Psoas muscle (tissue), 8 donors: ENCODE measurements around the gene TRPM3. TPM values are rescaled to one million over a fixed set of nuclear protein-coding genes. Genes with fewer than 3 reads are reported as not detected.

Source experiments
- ATAC-seq, 4 donors: fragments of 200-7000 bp; cut with Tn5 transposase; one replicate each; pipeline ENCODE4 v1.9.1; 2020; ENCODE audit warnings: moderate library complexity in 3 of 4, mild to moderate bottlenecking in 2 of 4
- DNase-seq, 2 donors: peaks; one replicate each; pipeline ENCODE4 v3.0.0-alpha.2; 2020
- H3K27ac ChIP-seq: fragments of 200-600 bp; one replicate; pipeline ENCODE4 v1.8.0; 2022
- H3K27me3 ChIP-seq, 3 donors: fragments of 200-600 bp in 1 of 3; one replicate each; pipeline versions ENCODE4 v1.6.1 to v1.8.0; 2013 to 2022; ENCODE audit warnings: low read length in 2 of 3, mild to moderate bottlenecking in 2 of 3, moderate library complexity in 1 of 3; ENCODE audit not compliant: insufficient read depth in 3 of 3
- H3K36me3 ChIP-seq, 2 donors: fragments of 200-600 bp in 1 of 2; one replicate each; pipeline versions ENCODE4 v1.6.1 to v1.8.0; 2013 to 2022; ENCODE audit warnings: low read depth in 1 of 2, mild to moderate bottlenecking in 1 of 2, moderate library complexity in 1 of 2; ENCODE audit not compliant: insufficient read depth in 1 of 2
- H3K4me1 ChIP-seq: fragments of 200-600 bp; one replicate; pipeline ENCODE4 v1.8.0; 2022
- H3K4me3 ChIP-seq: fragments of 200-600 bp; one replicate; pipeline ENCODE4 v1.8.0; 2022; ENCODE audit warnings: mild to moderate bottlenecking
- H3K9me3 ChIP-seq: fragments of 200-600 bp; one replicate; pipeline ENCODE4 v1.8.0; 2022
- WGBS, 3 donors: extraction: QIAGEN DNeasy Blood & Tissue Kit; methylation state at CpG; one replicate each; pipeline versions ENCODE4 v1.1.6 to v1.1.7; 2013; 5-methylcytosine and 5-hydroxymethylcytosine counted together
- intact Hi-C, 2 donors: fragments of 100-400 bp; cut with DNase I; formaldehyde crosslinking; loops; one replicate each; pipeline versions ENCODE4 v1.11.0 to v1.14.2; 2022
- polyA plus RNA-seq, 3 donors: library from polyadenylated mRNA; stranded (reverse); fragments of 200-250 nt; gene quantifications; one replicate each; pipeline ENCODE4 v1.2.3, GENCODE V29; 2013
- total RNA-seq, 4 donors: library from RNA; stranded (reverse); fragmentation: NEBNext Ultra II Directional in 2 of 4; extraction: Animal tissue kit (Norgen Biotek cat#: 25700) in 2 of 4; gene quantifications; one replicate each; pipeline versions ENCODE4 v1.2.1 to v1.2.4, GENCODE V29; 2021 to 2023
- TF ChIP-seq, protein P1 (sequence below): fragments of 200-600 bp; IDR thresholded peaks from one replicate; pipeline ENCODE4 v1.8.0; 2022; ENCODE audit warnings: antibody characterized with exemption
- donor health status: healthy with polysubstance abuse.
- donor health status: DM: no; HTN: no; CAD: no; lungs with moderate emphysema.
- donor health status: Bipolar disorder and iron deficiency.
- donor health status: healthy.
- donor health status: DM: yes; HTN: yes; CAD: no.
- donor health status: DM: no; HTN: no; CAD: no.
- donor health status: DM: no; HTN: no; CAD: no.
- donor health status: DM: yes; HTN: yes; CAD: no.

TRPM3 gene
- total and polyA plus RNA-seq, 7 donors, result 0.01 to 0.16 (median 0.06) TPM; not detected in 3

DNA sequence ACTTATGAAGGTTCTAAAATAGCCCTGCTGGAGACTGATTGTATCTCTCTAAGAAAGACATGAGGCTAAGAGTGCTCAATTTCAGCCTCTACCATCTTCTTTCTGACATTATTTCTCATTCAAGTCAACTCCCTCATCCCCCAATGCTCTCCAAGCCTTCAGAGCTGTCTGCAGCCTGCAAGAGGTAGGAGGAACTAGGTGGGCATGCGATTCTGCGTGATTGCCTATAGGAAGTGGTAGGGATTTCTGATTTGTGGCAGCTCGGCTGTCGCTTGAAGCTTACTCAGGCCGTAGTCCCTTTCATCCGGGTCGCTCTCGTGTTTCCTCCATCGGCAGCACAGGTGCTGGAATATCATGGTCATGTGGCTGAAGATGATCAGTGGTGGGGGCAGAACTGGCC lies 568.9 kb downstream of the TRPM3 start:
- WGBS, 3 donors, result 90 to 96% (median 92%) methylated on average over 9 of the region's 9 CpGs
- H3K27ac ChIP-seq, result no peak overlapping the region
- ATAC-seq (no peak), DNase-seq (no peak)
- intact Hi-C loops, result no loop called here
- no peaks in the 10 kb centered on the region for H3K27me3 ChIP-seq
- no peaks in the 10 kb centered on the region for H3K4me1 ChIP-seq
- no peaks in the 10 kb centered on the region for H3K9me3 ChIP-seq
- H3K36me3 ChIP-seq, result no peaks in the 10 kb centered on the region
- TF ChIP-seq, protein P1, sequence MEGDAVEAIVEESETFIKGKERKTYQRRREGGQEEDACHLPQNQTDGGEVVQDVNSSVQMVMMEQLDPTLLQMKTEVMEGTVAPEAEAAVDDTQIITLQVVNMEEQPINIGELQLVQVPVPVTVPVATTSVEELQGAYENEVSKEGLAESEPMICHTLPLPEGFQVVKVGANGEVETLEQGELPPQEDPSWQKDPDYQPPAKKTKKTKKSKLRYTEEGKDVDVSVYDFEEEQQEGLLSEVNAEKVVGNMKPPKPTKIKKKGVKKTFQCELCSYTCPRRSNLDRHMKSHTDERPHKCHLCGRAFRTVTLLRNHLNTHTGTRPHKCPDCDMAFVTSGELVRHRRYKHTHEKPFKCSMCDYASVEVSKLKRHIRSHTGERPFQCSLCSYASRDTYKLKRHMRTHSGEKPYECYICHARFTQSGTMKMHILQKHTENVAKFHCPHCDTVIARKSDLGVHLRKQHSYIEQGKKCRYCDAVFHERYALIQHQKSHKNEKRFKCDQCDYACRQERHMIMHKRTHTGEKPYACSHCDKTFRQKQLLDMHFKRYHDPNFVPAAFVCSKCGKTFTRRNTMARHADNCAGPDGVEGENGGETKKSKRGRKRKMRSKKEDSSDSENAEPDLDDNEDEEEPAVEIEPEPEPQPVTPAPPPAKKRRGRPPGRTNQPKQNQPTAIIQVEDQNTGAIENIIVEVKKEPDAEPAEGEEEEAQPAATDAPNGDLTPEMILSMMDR, result no peak
- no peak overlapping the region for H3K4me3 ChIP-seq

DNA sequence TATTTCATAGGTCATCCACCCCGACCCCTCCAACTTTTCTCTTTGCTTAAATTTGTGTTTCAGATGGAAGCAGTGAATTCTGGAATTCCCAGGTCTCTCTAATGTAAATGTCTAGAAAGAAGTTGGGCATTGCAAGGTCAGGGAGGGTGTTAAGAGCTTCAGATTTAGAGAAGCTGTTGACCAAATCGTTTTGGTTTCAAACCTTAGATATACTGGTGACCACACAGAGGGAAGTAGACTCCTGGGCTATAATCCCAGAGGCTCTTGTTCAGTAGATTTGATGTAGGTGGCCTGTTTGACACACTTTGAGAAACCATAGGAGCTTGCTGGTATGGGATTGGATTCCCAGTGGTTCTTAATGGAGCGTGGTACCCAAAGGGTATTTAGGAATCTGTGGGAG lies 569.6 kb downstream of the TRPM3 start:
- no peaks in the 10 kb centered on the region for H3K4me1 ChIP-seq
- no peak overlapping the region for H3K4me3 ChIP-seq
- ATAC-seq (no peak), DNase-seq (no peak)
- no peaks in the 10 kb centered on the region for H3K9me3 ChIP-seq
- WGBS, 3 donors, result 88 to 90% (median 90%) methylated on average over 3 of the region's 3 CpGs
- TF ChIP-seq, protein P1, result no peak
- intact Hi-C loops, result no loop called here
- H3K27me3 ChIP-seq, result no peaks in the 10 kb centered on the region
- no peaks in the 10 kb centered on the region for H3K36me3 ChIP-seq
- H3K27ac ChIP-seq, result no peak overlapping the region

DNA sequence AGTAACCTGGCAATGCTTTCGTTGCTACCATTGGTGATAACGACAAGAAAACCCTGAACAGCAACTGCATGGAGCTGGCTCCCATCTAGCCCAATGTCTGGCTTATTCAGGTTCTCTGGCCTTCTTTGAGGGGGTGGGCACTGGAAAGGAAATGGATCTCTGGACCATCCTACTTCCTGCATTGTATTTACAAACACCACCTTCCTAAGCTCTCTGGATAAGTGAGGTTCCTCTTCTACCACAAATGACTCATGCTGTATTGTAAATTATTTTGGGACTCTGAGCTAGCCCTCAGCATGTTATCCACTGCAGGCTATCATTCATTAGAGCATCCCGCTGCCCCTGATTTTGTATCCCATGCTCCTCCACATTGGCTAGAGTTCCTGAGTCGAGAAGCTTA lies 570.0 kb downstream of the TRPM3 start:
- Histone ChIP-seq H3K4me3 (no peak overlapping the region), H3K27ac (no peak overlapping the region), H3K4me1 (no peaks in the 10 kb centered on the region), H3K36me3 (no peaks in the 10 kb centered on the region), H3K9me3 (no peaks in the 10 kb centered on the region), H3K27me3 (no peaks in the 10 kb centered on the region)
- ATAC-seq, result peak in 2 of 4 donors; percentile 36 to 45
- 88 to 95% (median 92%) methylated on average over 4 of the region's 4 CpGs for WGBS, 3 donors
- DNase-seq, result no peak
- intact Hi-C loops, result no loop called here
- TF ChIP-seq, protein P1, result no peak

DNA sequence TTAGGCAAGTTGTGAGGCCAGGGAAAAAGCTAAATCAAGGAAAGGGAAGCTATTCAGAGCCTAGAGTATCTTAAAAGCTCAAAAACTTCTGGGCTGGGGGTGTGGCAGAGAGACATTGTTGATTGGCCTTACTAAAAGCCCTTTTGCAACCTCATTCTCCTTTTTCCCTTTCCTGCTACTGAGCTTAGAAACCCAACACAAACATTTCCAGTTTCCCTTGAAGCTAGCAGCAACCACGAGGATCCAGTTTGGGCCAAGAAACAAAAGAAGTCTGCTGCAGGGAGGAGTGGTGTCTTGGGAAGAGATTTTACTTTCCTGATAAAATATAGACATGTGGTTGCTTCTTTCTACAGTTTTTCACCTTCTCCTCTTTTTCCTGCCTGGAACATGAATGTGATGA lies 571.5 kb downstream of the TRPM3 start:
- intact Hi-C loops, result no loop called here
- no peaks in the 10 kb centered on the region for H3K9me3 ChIP-seq
- no peaks in the 10 kb centered on the region for H3K27me3 ChIP-seq
- no peak overlapping the region for H3K27ac ChIP-seq
- 0 to 68% (median 45%) methylated on average over 1 of the region's 1 CpG for WGBS, 3 donors
- no peaks in the 10 kb centered on the region for H3K36me3 ChIP-seq
- TF ChIP-seq, protein P1, result no peak
- DNase-seq, result no peak
- H3K4me1 ChIP-seq, result no peaks in the 10 kb centered on the region
- no peak overlapping the region for H3K4me3 ChIP-seq
- ATAC-seq, result no peak

DNA sequence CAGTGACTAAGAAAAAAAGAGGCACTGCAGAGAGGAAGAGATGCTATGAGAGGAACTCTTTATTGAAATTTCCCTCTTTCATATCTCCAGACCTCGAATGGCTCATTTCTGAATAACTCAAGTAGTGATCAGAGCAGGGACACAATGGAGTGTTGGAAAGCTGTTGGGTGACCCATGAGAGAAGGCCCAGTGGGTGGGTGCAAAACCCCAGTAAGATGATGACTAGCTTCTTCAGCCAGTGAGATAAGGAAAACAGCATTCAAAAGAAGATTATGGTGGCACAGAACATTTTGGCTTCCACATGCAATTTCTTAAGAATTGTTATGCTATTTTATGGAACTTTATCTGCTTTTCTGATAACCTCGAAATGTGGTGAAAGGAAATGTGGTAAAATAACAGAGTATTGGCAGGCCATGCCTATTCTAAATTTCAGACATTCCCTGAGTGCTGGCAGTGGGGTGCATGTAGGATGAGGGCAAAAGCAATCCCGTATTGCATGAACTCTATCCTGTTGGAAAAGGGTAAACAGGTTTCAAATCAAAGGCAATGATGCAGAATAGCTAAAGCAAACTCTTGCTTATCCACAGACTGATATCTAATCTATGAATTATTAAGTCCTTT lies 579.0 kb downstream of the TRPM3 start:
- ATAC-seq, result no peak
- intact Hi-C loops, result no loop called here
- TF ChIP-seq, protein P1, result no peak

More for the DNA sequence above, 579.0 kb downstream of the TRPM3 start:
- H3K36me3 ChIP-seq, result no peaks in the 10 kb centered on the region
- H3K4me1 ChIP-seq, result no peaks in the 10 kb centered on the region
- no peaks in the 10 kb centered on the region for H3K9me3 ChIP-seq
- H3K27ac ChIP-seq, result no peak overlapping the region
- no peaks in the 10 kb centered on the region for H3K27me3 ChIP-seq
- no peak overlapping the region for H3K4me3 ChIP-seq
- 79 to 90% (median 83%) methylated on average over 3 of the region's 3 CpGs for WGBS, 3 donors
- no peak for DNase-seq
